VCaP (cell line): ENCODE data around the gene HLCS.
A peak's percentile ranks its signal among the peaks of the same experiment; 100 is the strongest.

Experiments
- H3K27ac ChIP-seq: fragments of 450-650 bp; 2 replicates; pipeline ENCODE4 v1.5.1; 2017
- TF ChIP-seq, protein P1 (sequence below): fragments of 450-650 bp; conservative IDR thresholded peaks from 2 replicates; pipeline ENCODE4 v1.5.1; 2017; ENCODE audit warnings: mild to moderate bottlenecking, moderate library complexity

HLCS gene

DNA sequence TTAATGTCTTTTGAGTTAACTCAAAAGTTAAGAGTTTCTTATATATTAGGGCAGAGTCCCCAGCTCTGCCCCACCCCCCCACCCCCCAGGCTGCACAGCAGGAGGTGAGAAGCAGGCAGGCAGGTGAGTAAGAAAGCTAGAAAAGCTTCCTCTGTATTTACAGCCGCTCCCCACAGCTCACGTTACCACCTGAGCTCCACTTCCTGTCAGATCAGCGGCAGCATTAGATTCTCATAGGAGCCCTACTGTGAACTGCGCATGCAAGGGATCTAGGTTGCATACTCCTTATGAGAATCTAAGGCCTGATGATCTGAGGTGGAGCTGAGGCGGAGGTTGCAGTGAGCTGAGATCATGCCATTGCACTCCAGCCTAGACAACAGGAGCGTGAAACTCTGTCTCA, 185.6 kb downstream of the HLCS start:
- no peak overlapping the region for H3K27ac ChIP-seq
- TF ChIP-seq, protein P1, sequence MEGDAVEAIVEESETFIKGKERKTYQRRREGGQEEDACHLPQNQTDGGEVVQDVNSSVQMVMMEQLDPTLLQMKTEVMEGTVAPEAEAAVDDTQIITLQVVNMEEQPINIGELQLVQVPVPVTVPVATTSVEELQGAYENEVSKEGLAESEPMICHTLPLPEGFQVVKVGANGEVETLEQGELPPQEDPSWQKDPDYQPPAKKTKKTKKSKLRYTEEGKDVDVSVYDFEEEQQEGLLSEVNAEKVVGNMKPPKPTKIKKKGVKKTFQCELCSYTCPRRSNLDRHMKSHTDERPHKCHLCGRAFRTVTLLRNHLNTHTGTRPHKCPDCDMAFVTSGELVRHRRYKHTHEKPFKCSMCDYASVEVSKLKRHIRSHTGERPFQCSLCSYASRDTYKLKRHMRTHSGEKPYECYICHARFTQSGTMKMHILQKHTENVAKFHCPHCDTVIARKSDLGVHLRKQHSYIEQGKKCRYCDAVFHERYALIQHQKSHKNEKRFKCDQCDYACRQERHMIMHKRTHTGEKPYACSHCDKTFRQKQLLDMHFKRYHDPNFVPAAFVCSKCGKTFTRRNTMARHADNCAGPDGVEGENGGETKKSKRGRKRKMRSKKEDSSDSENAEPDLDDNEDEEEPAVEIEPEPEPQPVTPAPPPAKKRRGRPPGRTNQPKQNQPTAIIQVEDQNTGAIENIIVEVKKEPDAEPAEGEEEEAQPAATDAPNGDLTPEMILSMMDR = no peak

DNA sequence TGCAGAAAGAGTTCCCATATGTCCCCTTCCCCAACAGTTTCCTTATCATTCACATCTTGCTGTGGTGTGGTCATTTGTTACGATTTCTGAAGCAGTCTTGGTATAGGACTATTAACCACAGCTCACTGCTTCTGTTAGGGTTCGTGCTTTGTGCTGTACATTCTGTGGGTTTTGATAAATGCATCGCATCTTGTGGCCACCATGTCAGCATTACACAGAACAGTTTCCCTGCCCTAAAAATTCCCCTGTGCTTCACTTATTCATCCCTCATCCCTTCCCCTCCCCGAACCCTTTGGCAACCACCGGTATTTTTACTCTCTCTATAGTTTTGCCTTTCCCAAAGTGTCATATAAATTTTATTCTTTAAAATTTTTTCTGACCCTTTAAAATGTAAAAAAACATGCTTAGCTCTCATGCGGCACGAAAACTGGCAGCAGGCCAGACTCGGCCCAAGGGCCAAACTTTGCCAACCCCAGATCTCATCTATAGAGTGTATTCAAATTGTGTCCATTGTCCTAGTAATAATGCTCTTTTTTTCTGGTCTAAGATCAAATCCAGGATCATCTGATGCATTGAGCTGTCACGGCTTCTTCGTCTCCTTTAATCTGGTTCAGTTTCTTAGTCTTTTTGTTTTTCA, 189.4 kb downstream of the HLCS start:
- peak overlapping the region; percentile 0; the same call in 1 of the 2 replicates for H3K27ac ChIP-seq
- TF ChIP-seq, protein P1 = no peak

DNA sequence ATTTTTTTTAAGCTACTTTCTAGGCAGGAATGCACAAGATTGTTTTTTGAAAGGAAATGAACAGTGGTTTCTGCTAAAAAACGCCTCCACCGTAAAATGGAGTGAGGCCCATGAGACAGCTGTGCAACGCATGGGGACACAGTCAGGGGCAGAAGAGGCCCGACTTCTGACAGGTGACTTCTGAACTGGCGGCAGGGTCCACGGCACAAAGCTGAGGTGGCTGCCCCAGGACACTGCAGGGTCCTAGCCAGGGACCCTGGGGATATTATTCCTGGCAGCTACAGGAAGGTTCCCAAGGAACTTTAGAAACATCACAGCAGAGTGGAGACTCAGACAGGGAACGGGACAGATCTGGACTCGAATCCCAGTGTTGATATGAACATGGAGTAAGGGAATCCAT, 192.5 kb downstream of the HLCS start:
- H3K27ac ChIP-seq = peak overlapping the region; percentile 94
- TF ChIP-seq, protein P1 = no peak

DNA sequence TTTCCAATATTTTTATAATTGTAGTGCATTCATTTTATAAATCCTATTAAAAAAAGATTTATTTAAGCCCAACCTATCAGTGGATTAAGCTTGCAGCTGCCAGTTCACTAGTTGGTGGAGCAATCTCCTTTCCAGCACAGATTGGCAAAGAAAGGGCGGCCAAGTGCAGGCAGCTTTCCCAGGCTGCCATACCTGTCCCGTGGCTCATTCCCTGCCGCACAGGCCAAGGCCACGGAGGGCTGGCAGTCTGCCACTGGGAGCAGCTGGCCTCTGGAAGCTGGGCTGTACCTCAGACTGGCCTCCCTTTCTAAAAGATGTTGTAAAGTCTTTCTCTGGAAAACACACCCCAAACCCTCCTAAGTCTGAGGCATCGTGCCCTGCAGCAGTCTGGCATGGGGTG, 193.4 kb downstream of the HLCS start:
- TF ChIP-seq, protein P1 = no peak
- H3K27ac ChIP-seq = peak overlapping the region; percentile 94

DNA sequence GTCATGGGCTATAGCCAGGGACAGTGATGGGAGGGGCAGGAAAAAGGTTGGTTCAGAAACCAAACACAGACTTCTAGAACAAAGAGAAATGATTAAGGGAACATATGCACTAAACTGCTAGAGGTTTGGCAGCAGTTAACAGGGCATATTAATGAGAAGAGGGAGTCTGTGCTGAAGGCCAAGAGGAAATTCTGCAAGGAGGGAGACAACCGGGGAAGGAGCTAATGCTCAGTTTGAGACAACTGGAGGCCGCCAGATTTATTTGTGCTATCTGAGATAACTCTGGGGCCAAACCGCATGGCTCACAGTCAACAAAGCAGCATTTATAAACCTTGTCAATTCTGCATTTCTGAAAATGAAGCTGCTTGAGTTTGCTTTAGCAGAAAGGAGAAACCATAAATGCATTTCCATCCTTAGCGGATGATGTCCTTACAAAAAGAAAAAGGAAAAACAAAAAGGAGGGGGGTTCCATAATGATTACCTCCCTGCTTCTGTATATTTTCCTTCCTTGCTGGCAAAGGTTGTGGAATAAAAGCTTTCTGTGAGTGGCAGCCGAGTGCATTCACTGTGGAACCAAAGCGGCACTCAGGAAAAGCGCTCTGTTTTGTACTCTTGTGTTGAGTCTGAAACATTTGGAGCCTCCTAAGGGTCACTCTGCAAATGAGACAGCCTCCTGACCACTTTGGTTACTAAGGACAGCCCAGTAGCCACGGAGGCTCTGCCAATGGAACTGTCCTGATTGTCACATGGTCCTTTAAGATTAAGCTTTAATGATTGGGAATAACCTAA, 197.2 kb downstream of the HLCS start:
- TF ChIP-seq, protein P1 = no peak
- H3K27ac ChIP-seq = peak overlapping the region; percentile 94

DNA sequence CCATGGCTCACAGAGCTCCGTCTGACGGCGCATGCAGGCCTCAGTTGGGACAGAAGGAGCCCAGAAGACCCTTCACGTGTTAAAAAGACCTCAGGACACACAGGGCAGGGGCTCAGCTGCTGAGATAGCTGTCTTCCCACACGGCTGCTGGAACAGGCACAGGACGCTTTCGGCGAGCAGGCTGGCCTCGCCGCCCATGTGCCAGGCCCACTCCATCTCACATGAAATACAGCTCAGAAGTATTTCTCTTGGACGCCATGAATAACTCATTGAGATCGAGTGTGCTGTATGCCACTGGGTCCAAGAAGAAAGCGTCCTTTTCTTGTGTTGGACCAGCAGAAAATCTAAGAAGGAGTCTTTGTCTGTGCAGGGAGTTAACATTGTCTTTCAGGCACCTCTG, 198.0 kb downstream of the HLCS start:
- H3K27ac ChIP-seq = peak overlapping the region; percentile 94
- TF ChIP-seq, protein P1 = no peak

DNA sequence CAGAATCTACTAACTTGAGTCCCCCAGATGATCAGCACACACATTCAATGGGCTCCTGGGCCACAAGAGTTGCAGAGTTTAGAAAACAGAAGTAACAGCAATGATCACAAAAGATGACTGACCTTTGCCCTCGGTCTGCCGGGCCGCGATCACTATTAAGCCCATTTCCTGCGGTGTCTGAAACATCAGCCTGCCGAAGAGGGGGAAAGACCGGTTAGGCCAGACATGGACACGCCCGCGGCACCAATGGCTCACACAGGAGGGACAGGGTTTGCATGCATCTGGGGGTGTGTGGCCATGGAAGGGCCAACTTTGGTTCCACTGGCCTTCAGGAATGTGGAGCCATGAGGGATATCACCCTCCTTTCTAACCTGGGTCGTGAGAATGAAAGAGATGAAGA, 199.4 kb downstream of the HLCS start:
- TF ChIP-seq, protein P1 = no peak
- H3K27ac ChIP-seq = no peak overlapping the region; the same call in 1 of the 2 replicates
